K562 treated with DMSO at 1 percent for 4 hours (cell line): Measurements from ENCODE around the gene HCN4. TPM values are rescaled to one million over a fixed set of nuclear protein-coding genes. Genes with fewer than 3 reads are reported as not detected.

Experiments
- total RNA-seq: library from RNA; unstranded; fragments of 300-600 nt; gene quantifications from 2 replicates; pipeline ENCODE4 v1.2.3, GENCODE V29; 2022; ENCODE audit not compliant: insufficient read depth

HCN4 gene
- total RNA-seq = not detected in 2 replicates

GRCh38 chr15:73368301-73369136 is at the start of gene HCN4:
Gene HCN4, minus strand, starts transcription at chr15:73368958. Its CDS starts 688 bp downstream, at chr15:73368270.

Other genes with a start within 250 kb of the HCN4 start
- gene REC114, start 74.2 kb upstream of the HCN4 start, total RNA-seq = not detected in 2 replicates